HG02885 (cell line): ENCODE measurements around the gene TMEM252.

Experiments
- ATAC-seq: cut with Tn5 transposase; IDR thresholded peaks from one replicate; pipeline ENCODE4 v1.9.1; 2021; ENCODE audit warnings: mild to moderate bottlenecking; ENCODE audit not compliant: unreplicated experiment, poor library complexity

Gene TMEM252

DNA sequence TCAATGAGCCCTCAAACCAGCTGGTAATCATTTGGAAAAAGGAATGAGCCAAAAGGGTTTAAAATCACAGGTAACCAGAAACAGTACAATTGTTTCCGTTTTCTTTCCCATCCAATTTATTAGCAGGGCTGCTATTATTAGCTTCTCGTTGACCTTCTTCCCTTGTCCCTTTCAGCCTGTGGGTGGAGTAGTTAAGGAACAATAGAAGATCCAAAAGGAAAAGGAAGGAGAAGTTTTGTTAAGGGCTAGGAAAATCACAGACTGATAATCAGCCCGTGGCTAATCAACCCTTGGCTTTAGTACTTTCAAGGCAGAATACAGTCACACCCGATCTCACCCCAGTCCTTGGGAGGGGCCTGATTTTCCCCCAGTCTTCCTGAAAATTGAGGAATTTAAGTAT is 38.4 kb downstream of the TMEM252 start:
- no peak for ATAC-seq

DNA sequence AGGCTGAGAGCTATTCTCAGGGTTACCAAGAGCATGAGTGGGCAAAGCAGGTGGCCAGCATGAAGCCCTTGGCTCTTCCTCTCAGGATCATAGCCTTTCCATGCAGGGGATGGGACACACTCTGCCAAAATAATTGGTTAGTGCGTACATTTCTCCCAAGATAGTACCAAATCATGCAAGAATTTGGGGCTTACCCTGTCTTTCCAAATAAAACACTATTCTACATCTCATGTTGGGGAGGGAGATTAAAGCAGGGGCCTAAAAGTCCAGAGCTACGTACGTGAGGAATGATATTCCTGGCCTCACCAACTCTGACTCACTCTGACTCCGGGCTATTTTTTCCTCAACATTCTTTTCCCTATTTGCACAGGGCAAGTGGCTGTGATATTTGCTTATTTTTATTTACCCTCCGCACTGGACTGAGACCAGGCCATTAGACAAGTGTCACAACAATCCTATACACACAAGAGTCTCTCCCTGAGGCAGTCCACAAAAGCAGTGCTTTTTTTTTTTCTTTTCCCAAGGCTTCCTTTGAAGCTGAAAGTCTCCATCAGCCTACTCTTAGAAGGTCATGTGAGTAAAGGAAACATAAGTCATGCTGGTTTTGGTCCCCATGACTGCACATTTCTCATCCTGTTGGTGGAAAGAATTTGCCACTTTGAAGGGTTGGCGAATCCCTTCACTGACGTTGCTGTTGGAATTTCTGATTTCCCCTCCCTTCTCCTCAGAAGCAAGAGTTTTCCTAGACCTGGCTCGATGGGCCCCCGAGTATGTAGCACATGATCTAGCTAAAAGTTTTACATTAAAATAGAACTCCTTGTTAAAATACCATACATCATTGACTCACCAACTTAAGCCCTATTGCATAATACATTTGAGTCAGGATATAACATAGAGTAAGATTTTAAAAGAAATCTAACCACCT is 40.0 kb downstream of the TMEM252 start:
- no peak for ATAC-seq

DNA sequence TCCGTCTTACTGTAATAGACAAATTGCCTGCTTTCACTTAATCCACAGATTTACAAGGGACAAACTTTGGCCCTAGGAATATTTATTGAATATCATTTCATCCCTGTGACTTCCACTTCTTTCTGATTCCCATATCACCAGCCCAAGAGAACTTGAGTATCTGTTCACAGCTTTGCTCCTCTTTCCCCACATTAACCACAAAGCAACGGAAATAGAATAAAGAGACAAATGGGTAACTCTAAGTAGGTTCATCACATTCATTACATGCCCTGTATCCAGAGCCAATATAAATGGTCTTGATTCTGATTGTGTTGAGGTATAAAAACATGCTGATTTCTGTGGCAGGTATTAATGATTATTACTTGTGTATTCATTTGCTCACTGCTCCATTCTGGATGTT is 41.9 kb downstream of the TMEM252 start:
- ATAC-seq, result no peak

DNA sequence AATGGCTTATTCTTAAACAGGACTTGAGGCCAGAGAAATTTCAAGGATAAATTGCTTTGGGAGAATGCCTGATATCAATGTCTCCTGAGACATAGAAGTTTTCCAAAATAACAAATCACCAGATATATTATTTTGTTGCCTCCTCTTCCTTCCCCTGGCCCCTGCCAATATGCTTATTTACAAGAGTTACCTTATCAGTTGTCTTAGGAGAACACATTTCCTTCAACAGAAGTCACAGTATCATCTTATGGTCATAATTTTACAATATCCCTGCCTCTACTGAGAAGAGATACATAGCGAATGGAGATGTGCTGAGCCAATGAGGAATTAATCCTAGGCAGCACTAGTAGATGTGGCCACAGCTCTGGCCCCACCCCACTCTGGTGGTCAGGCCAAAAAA is 43.1 kb downstream of the TMEM252 start:
- no peak for ATAC-seq

DNA sequence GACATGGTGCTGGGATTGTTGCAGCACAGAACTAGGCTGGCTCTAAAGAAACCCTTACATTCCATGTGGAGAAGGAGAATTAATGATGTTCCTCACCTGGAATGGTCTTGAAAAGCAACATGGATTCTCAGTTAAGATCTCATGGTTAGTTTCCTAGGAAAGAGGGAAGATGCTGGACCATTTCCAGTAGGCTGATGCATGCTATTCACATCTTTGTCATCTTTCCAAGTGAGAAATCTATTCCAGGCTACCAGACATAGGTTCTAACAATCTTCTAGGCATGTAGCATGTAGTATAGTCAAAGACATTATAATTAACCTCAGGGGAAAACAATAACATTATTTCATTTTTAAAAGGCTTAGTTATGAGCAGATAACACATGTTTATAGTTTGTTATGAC is 44.3 kb downstream of the TMEM252 start:
- no peak for ATAC-seq

DNA sequence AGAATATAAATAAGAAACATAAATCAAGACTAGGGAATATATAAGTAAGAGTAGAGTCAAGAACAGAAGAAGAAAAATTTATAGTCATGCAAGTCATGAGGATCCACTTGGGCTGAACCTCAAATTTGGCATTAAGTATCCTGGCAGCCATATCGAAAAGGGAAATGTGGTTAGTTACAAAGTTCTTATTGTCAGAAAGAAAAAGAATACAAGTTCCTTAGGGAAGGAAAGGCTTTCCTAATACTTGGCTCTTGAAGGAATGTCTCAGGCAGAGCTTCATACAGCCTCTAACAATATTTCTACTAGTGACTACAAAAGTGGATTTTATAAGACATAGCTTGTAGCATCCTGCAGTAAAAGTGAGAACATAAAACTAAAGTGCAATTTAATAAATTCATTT is 45.4 kb downstream of the TMEM252 start:
- no peak for ATAC-seq

DNA sequence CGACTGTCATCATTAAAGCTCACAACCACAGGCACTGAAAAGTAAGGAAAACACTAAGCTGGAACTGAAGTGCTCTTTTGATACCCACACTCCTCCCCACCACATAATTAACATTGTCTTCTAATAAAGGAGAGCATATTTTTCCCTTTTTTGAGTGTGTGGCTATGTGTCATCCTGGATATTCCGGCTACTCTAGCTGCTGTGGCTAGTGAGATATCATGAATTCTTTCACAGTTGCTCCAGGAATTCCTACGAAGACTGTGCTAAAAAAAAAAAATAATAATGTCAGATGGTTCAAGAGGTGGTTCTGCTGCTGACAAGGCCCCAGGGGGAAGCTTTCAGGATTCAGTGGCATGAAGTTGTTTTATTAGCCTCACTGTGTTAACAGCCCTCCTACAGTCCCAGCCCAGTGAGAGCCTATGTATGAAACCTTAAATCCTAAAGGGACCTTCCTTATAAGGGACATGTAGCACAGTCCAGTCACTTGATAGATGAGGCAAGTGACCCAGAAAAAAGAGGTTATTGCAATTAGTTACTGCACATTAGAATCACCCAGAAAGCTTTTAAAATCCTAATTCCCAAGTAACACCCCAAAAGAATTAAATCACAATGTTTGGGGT is 46.6 kb downstream of the TMEM252 start:
- no peak for ATAC-seq

DNA sequence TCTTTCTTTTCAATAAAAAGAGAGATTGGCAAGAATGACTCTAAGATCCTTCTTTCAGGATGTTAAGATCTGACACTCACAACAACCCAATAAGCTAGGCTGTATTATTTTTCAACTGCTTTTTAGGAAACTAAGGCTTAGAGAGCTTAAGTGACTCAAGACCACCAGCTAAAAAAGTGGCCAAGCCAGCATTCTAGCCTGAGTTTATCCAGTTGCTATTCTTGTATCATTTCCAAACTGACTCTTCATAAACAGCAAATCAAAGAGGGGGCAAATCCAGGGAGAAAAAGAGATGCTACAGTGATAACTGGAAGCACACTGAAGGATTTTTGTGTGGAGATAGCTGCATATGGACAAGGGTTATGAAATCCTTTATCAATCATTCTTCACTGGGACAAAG is 47.1 kb downstream of the TMEM252 start:
- ATAC-seq, result no peak

DNA sequence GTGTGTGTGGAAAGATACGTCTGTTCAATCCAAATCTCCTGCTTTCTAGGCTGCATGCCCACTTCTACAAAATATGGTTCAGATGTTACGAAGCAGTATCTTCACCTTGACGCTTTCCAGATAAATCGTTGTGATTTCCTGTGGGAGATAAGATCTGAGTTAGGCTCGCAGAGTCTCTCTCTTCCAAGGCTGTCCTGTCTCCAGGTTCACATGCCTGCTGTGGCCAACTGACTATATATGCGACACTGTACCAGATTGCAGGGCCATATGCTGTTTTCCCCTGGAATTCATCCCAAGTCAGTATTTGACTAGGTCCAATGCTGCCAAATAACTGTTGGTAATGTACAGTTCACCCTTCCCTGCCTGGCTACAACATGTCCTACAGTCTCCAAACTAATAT is 47.9 kb downstream of the TMEM252 start:
- ATAC-seq, result no peak

DNA sequence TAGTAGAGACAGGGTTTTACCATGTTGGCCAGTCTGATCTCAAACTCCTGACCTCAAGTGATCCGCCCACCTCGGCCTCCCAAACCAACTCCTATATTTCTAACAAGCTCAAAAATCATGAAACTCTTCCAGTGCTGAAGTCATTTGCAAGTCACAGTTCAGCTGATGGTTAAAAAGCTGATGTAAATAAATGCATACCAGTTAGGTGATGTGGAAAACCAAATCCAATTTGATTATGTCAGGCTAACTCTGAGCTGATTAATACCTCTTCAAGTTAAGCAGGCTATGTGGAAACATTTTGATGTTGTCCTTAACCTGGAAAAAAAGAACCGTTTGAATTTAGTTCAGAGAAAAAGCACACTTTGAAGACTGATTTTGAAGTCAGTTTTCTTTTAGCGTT is 51.0 kb downstream of the TMEM252 start:
- no peak for ATAC-seq

DNA sequence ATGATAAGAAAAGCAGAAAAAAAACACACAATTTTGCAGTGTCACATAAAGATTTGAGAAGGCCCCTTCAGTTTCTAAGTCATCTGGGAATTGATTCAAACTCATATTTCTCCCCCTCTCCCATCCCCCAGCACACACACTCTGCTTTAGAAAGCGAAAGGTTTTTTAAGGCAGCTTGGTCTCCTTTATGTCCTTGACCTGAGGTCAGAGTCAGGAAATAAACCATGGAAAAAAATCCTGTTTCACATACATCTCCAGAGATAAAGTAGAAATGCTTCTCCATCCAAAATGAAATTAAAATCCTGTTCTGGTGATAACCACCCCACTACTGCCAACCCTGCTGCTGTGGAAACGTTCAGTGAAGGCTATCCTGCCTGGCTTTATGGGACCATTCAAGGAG is 52.6 kb downstream of the TMEM252 start:
- no peak for ATAC-seq
